ENCODE data around the gene COL15A1. TPM values are rescaled to one million over a fixed set of nuclear protein-coding genes. Genes with fewer than 3 reads are reported as not detected.

The COL15A1 gene
- polyA plus RNA-seq, 1 donor (not counting 4 experiments of a cell fraction or from before 2014, with no cell fraction given): not detected

DNA sequence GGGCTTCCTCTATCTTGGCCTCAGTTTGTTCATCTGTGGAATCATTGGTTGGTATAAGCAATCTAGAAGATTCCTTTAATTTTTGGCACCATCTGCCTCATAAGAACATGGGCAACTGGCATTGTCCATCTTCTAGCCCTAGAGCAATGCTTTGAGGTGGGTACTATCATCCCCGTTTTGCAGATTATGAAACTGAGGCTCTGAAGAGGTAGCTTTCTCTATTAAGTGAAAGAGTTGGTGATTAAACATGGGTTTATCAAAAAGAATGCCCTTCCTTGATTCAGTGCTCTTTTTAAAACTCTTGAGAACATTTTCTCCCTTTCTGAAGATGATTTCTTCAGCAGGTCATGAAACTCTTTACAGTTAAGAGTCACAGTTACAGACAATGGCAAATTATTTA is 118.8 kb downstream of the COL15A1 start:
- H3K9ac ChIP-seq (ENCODE audit: control insufficient read depth, extremely low read depth, insufficient read depth, low read length): no peak overlapping the region
- TF ChIP-seq, protein P1, sequence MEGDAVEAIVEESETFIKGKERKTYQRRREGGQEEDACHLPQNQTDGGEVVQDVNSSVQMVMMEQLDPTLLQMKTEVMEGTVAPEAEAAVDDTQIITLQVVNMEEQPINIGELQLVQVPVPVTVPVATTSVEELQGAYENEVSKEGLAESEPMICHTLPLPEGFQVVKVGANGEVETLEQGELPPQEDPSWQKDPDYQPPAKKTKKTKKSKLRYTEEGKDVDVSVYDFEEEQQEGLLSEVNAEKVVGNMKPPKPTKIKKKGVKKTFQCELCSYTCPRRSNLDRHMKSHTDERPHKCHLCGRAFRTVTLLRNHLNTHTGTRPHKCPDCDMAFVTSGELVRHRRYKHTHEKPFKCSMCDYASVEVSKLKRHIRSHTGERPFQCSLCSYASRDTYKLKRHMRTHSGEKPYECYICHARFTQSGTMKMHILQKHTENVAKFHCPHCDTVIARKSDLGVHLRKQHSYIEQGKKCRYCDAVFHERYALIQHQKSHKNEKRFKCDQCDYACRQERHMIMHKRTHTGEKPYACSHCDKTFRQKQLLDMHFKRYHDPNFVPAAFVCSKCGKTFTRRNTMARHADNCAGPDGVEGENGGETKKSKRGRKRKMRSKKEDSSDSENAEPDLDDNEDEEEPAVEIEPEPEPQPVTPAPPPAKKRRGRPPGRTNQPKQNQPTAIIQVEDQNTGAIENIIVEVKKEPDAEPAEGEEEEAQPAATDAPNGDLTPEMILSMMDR (optimal IDR thresholded peaks at IDR 0.05 in 1 of 3, IDR thresholded peaks at IDR 0.05 in 1 of 3, conservative IDR thresholded peaks at IDR 0.05 in 1 of 3; ENCODE audit: extremely low read depth in 1 of 3, insufficient read depth in 2 of 3, low read length in 3 of 3): no peak
- no peak for TF ChIP-seq EZH2 (IDR thresholded peaks at IDR 0.05; ENCODE audit: low read length)
- no peaks in the 10 kb centered on the region for H3K27me3 ChIP-seq (ENCODE audit: control insufficient read depth, extremely low read depth, insufficient read depth, low read length)
- peaks cover 1% of the 10 kb centered on the region for H3K9me1 ChIP-seq (ENCODE audit: control insufficient read depth, extremely low read depth, insufficient read depth, low read length)
- H3K27ac ChIP-seq (ENCODE audit: control insufficient read depth, insufficient read depth, low read length): no peak overlapping the region
- H3K36me3 ChIP-seq (ENCODE audit: control insufficient read depth in 2 of 2, extremely low read depth in 1 of 2, insufficient read depth in 2 of 2, low read length in 2 of 2): no peaks in the 10 kb centered on the region
- FAIRE-seq (no peak), DNase-seq (ENCODE audit: low read depth, low spot score) (no peak)
- H3K4me1 ChIP-seq (ENCODE audit: control insufficient read depth, extremely low read depth, insufficient read depth, low read length): peaks cover 12% of the 10 kb centered on the region
- H3K4me3 ChIP-seq (ENCODE audit: control insufficient read depth in 2 of 3, extremely low read depth in 1 of 3, insufficient read depth in 2 of 3, low read depth in 1 of 3, low read length in 3 of 3): no peak overlapping the region
- no peaks in the 10 kb centered on the region for H3K79me2 ChIP-seq (ENCODE audit: control insufficient read depth, insufficient read depth, low read length)
- no peaks in the 10 kb centered on the region for H4K20me1 ChIP-seq (ENCODE audit: control insufficient read depth, extremely low read depth, insufficient read depth, low read length)
- no peaks in the 10 kb centered on the region for H3K9me3 ChIP-seq (ENCODE audit: control insufficient read depth, low read depth, low read length)
- H2AFZ ChIP-seq (ENCODE audit: control insufficient read depth, low read length): no peak overlapping the region
- H3K4me2 ChIP-seq (ENCODE audit: control insufficient read depth, extremely low read depth, insufficient read depth, low read depth, low read length): no peak overlapping the region
- dilution Hi-C loops (cut with MboI; ENCODE audit: extremely low pct_ligation_motif_present, low sequenced_read_pairs): no loop called here

DNA sequence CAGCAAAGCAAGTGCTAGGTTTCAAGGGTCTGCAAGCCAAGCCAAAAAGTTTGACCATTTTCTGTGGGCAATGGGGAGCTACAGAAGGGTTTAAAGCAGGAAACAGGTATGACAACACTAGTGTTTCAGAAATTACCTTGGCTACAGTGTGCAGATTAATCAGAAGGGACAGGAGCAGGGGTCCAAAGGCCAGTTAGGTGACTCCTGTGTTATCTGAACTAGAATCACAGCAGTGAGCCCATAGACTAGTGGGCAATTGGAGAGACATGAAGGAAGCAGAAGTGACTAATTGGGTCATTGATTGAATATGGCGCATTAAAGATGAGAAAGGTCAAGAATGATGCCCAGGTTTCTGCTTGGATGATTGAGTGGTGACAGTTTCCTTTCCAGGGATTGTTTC is 119.8 kb downstream of the COL15A1 start:
- H3K4me1 ChIP-seq (ENCODE audit: control insufficient read depth, extremely low read depth, insufficient read depth, low read length): peaks cover 3% of the 10 kb centered on the region
- no peaks in the 10 kb centered on the region for H3K36me3 ChIP-seq (ENCODE audit: control insufficient read depth in 2 of 2, extremely low read depth in 1 of 2, insufficient read depth in 2 of 2, low read length in 2 of 2)
- H3K9ac ChIP-seq (ENCODE audit: control insufficient read depth, extremely low read depth, insufficient read depth, low read length): no peak overlapping the region
- H3K9me3 ChIP-seq (ENCODE audit: control insufficient read depth, low read depth, low read length): no peaks in the 10 kb centered on the region
- FAIRE-seq: no peak
- no peak overlapping the region for H2AFZ ChIP-seq (ENCODE audit: control insufficient read depth, low read length)
- H3K27ac ChIP-seq (ENCODE audit: control insufficient read depth, insufficient read depth, low read length): no peak overlapping the region
- DNase-seq (ENCODE audit: low read depth, low spot score): no peak
- TF ChIP-seq, protein P1 (optimal IDR thresholded peaks at IDR 0.05 in 1 of 3, IDR thresholded peaks at IDR 0.05 in 1 of 3, conservative IDR thresholded peaks at IDR 0.05 in 1 of 3; ENCODE audit: extremely low read depth in 1 of 3, insufficient read depth in 2 of 3, low read length in 3 of 3): no peak
- no peak for TF ChIP-seq EZH2 (IDR thresholded peaks at IDR 0.05; ENCODE audit: low read length)
- H3K27me3 ChIP-seq (ENCODE audit: control insufficient read depth, extremely low read depth, insufficient read depth, low read length): no peaks in the 10 kb centered on the region
- dilution Hi-C loops (cut with MboI; ENCODE audit: extremely low pct_ligation_motif_present, low sequenced_read_pairs): no loop called here
- no peaks in the 10 kb centered on the region for H3K9me1 ChIP-seq (ENCODE audit: control insufficient read depth, extremely low read depth, insufficient read depth, low read length)
- H4K20me1 ChIP-seq (ENCODE audit: control insufficient read depth, extremely low read depth, insufficient read depth, low read length): no peaks in the 10 kb centered on the region
- H3K79me2 ChIP-seq (ENCODE audit: control insufficient read depth, insufficient read depth, low read length): no peaks in the 10 kb centered on the region
- no peak overlapping the region for H3K4me2 ChIP-seq (ENCODE audit: control insufficient read depth, extremely low read depth, insufficient read depth, low read depth, low read length)
- H3K4me3 ChIP-seq (ENCODE audit: control insufficient read depth in 2 of 3, extremely low read depth in 1 of 3, insufficient read depth in 2 of 3, low read depth in 1 of 3, low read length in 3 of 3): no peak overlapping the region
